BJ (cell line): Measurements from ENCODE around the gene DNASE2. TPM values are rescaled to one million over a fixed set of nuclear protein-coding genes. Genes with fewer than 3 reads are reported as not detected.
"Not testable (repeated sequence)": the region's sequence is repeated elsewhere in the genome, so short reads cannot be mapped to it uniquely, and the experiment has no call there.

Source experiments
- CTCF ChIA-PET: fragments of 350-600 bp; formaldehyde crosslinking; extraction: SDS; loops from one replicate; lab custom pipeline; 2021; ENCODE audit warnings: antibody characterized with exemption, inconsistent platforms; lab: Yijun Ruan, JAX
- POLR2A ChIA-PET: fragments of 300-600 bp; sonication (Branson Sonifier 250); formaldehyde crosslinking; extraction: SDS; loops from one replicate; lab custom pipeline; 2021; ENCODE audit warnings: antibody characterized with exemption; lab: Charles Lee
- DNase-seq: peaks from one replicate; pipeline ENCODE4 v3.0.0-alpha.2; 2011; ENCODE audit warnings: low read depth
- H3K27me3 ChIP-seq: 2 replicates; pipeline ENCODE4 v1.6.0; 2011; ENCODE audit warnings: low read length; ENCODE audit not compliant: control insufficient read depth, insufficient read depth
- H3K36me3 ChIP-seq: 2 replicates; pipeline ENCODE4 v1.5.1; 2011; ENCODE audit warnings: low read length; ENCODE audit not compliant: control insufficient read depth, insufficient read depth
- H3K4me3 ChIP-seq: 2 replicates; pipeline ENCODE4 v1.5.1; 2011; ENCODE audit warnings: low read depth, mild to moderate bottlenecking, control low read depth, low read length
- polyA plus RNA-seq: library from polyadenylated mRNA; depleted of rRNA; stranded (reverse); fragments of >200 nt; gene quantifications from 2 replicates; pipeline ENCODE4 v1.2.3, GENCODE V29; 2011
- TF ChIP-seq, protein P1 (sequence below): IDR thresholded peaks from 2 replicates; pipeline ENCODE4 v1.5.1; 2011; ENCODE audit warnings: low read depth, mild to moderate bottlenecking, control low read depth, inconsistent platforms, low read length, moderate library complexity; ENCODE audit not compliant: insufficient read depth

DNASE2 gene
- polyA plus RNA-seq, 1 experiment, result 68.8 TPM

DNA sequence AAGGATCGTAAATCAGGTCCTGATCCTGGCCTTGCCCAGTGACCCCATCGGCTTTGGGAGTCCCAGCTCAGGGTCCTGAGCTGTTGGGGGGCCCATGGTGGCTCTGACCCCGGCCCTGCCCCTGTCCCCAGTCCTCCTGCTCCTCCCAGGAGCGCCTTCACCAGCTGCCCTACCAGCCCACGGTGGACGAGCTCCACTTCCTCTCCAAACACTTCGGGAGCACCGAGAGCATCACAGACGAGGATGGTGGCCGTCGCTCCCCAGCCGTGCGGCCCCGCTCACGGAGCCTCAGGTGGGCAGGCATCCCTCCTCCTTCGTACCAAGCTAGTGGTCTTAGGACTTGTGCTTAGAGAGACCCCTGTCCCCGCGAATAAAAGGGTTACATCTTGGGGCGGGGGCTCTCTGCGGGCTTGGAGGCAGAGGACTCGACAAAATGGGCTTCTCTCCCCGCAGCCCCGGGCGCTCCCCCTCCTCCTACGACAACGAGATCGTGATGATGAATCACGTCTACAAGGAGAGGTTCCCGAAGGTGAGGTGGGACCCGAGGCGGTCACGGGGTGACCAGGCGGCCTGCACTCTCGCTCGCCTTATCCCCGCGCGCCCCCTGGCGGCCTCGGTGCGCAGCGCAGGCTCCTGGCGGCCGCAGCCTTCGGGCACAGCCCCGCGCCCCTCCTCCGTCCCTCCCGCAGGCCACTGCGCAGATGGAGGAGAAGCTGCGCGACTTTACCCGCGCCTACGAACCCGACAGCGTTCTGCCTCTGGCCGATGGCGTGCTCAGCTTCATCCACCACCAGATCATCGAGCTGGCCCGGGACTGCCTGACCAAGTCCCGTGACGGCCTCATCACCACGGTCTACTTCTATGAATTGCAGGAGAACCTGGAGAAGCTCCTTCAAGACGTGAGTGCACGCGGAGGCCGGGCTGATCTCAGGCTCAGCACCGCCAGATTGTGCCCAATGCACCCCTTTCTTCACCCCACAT lies 33.8 kb downstream of the DNASE2 start:
- CTCF ChIA-PET, result interaction anchor here (0.6 to 13.2 kb wide), 66 partner anchors 9 to 295 kb away, joined by 3 to 355 read pairs (median 4); partner anchors contain the start of genes GCDH, HOOK2, JUNB and MAST1
- peak overlapping the region; percentile 9; the same call in 1 of the 2 replicates for H3K4me3 ChIP-seq
- POLR2A ChIA-PET, result interaction anchor here (0.6 kb wide), 1 partner anchor 54 kb away, joined by 3 read pairs; no protein-coding TSS in a partner anchor
- DNase-seq, result peak; percentile 16
- no peaks in the 10 kb centered on the region for H3K36me3 ChIP-seq
- peaks cover 2% of the 10 kb centered on the region; the same call in 1 of the 2 replicates for H3K27me3 ChIP-seq
- TF ChIP-seq, protein P1, sequence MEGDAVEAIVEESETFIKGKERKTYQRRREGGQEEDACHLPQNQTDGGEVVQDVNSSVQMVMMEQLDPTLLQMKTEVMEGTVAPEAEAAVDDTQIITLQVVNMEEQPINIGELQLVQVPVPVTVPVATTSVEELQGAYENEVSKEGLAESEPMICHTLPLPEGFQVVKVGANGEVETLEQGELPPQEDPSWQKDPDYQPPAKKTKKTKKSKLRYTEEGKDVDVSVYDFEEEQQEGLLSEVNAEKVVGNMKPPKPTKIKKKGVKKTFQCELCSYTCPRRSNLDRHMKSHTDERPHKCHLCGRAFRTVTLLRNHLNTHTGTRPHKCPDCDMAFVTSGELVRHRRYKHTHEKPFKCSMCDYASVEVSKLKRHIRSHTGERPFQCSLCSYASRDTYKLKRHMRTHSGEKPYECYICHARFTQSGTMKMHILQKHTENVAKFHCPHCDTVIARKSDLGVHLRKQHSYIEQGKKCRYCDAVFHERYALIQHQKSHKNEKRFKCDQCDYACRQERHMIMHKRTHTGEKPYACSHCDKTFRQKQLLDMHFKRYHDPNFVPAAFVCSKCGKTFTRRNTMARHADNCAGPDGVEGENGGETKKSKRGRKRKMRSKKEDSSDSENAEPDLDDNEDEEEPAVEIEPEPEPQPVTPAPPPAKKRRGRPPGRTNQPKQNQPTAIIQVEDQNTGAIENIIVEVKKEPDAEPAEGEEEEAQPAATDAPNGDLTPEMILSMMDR, result peak; percentile 77

DNA sequence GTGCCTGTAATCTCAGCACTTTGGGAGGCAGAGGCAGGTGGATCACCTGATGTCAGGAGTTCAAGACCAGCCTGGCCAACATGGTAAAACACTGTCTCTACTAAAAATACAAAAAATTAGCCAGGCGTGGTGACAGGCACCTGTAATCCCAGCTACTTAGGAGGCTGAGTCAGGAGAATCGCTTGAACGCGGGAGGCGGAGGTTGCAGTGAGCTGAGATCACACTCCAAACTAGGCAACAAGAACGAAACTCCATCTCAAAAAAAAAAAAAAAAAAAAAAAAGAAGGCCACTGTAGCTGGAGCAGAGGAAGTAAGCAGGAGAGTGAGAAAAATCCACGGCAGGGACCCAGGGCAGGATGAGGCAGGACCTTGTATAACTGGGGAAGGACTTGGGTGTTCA lies 34.6 kb downstream of the DNASE2 start:
- POLR2A ChIA-PET, H3K4me3 ChIP-seq, H3K27me3 ChIP-seq, DNase-seq, H3K36me3 ChIP-seq: not testable (repeated sequence)
- CTCF ChIA-PET, result interaction anchor here (0.6 to 13.2 kb wide), 33 partner anchors 9 to 294 kb away, joined by 3 to 355 read pairs (median 5); partner anchors contain the start of genes HOOK2, MAST1, RNASEH2A and RTBDN

DNA sequence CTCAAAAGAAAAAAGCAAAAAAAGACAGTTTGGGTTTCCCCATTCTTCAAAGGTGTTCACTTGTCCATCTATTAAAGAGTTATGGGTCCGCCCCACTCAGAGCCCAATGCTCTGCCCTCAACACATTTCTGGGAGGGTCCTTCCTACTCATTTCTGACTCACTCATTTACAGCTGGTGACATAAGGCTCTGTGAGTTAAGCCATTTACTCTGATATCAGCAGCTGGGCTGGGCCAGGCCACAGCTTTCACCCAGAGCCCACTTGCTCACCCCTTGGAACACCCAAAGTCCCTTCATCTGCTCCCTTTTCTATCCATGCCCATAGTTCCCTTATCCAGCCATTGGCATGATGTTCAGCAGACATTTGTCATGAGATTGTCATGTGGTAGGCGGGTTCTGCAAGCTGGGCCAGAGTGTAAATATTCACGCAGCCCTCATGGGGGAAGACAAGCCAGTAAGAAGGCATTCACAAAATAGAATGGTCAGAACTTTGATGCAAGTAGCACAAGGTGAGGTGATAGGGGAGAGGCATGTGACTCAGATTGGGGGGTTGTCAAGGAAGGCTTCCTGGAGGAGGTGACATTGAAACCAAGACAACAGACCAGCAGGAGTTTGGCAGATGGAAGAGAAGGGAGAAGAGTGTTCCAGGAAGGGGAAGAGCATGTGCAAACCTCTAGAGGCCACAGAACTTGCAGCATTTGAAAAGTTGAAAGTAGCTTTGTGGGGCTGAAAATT lies 37.1 kb downstream of the DNASE2 start:
- TF ChIP-seq, protein P1, result no peak

DNA sequence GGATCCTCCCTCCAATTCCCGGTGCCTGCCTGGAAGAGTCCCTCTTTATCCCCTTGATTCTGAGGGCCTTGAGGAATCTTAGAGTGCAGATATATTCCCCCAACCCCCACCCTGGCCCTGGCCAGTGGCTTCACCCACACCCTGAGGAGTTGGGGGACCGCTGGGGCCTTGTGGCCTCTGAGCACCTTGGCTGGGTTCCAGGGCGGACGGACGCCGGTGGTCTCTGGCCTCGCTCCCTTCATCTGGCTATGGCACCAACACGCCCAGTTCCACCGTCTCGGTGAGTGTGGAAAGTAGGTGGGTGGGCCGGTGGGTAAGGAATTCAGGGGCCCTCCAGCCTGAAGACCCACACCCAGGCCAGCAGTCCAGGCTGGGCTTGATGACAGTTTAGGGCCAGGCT lies 37.9 kb downstream of the DNASE2 start:
- H3K36me3 ChIP-seq, result no peaks in the 10 kb centered on the region
- TF ChIP-seq, protein P1, result no peak
- no peak for DNase-seq
- no peak overlapping the region for H3K4me3 ChIP-seq
- ChIA-PET CTCF (interaction anchor here (13.2 kb wide), 1 partner anchor 80 kb away, joined by 355 read pairs; no protein-coding TSS in a partner anchor), POLR2A (no interaction called here)
- peaks cover 8% of the 10 kb centered on the region for H3K27me3 ChIP-seq

More for the DNA sequence above, 37.1 kb downstream of the DNASE2 start:
- Histone ChIP-seq H3K36me3 (no peaks in the 10 kb centered on the region), H3K4me3 (no peak overlapping the region), H3K27me3 (peaks cover 6% of the 10 kb centered on the region)
- DNase-seq, result no peak
- ChIA-PET POLR2A (no interaction called here), CTCF (interaction anchor here (13.2 kb wide), 1 partner anchor 81 kb away, joined by 355 read pairs; no protein-coding TSS in a partner anchor)

DNA sequence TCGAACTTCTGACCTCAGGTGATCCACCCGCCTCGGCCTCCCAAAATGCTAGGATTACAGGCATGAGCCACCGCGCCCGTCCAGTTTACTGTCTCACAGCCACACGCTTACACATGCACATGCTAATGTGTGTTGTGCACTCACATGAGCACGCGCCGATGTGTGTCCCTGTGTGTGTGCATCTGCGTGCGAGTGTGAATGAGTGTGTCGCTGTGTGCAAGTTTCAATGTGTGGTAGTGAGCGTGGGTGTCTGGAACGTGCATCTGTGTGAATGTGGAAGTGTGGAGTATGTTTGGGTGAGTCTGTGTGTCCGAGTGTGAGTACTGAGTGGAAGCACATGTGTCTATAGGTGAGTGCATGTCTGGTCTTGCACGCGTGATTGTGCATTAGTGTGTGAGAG lies 38.7 kb downstream of the DNASE2 start:
- peaks cover 12% of the 10 kb centered on the region for H3K27me3 ChIP-seq
- ChIA-PET POLR2A (no interaction called here), CTCF (interaction anchor here (13.2 kb wide), 1 partner anchor 80 kb away, joined by 355 read pairs; no protein-coding TSS in a partner anchor)
- TF ChIP-seq, protein P1, result no peak
- H3K36me3 ChIP-seq, result no peaks in the 10 kb centered on the region
- no peak overlapping the region for H3K4me3 ChIP-seq
- DNase-seq, result no peak
